AG04449 (cell line): ENCODE data around the gene BLCAP.

Experiments used
- CTCF ChIA-PET: fragments of 350-600 bp; formaldehyde crosslinking; extraction: SDS; loops from one replicate; lab custom pipeline; 2021; ENCODE audit warnings: antibody characterized with exemption; lab: Yijun Ruan, JAX
- POLR2A ChIA-PET: fragments of 400-600, 350-600 bp; formaldehyde crosslinking; extraction: SDS; loops from one replicate; lab custom pipeline; 2020; ENCODE audit warnings: antibody characterized with exemption, inconsistent platforms; lab: Yijun Ruan, JAX
- DNase-seq: peaks from one replicate; pipeline ENCODE4 v3.0.0-alpha.2; 2010; ENCODE audit warnings: low read depth, low spot score
- H3K4me3 ChIP-seq: 2 replicates; pipeline ENCODE4 v1.5.1; 2011; ENCODE audit warnings: low read depth, mild to moderate bottlenecking, control low read depth, low read length
- TF ChIP-seq, protein P1 (sequence below): IDR thresholded peaks from one replicate; pipeline ENCODE4 v1.5.1; 2011; ENCODE audit warnings: mild to moderate bottlenecking, moderate library complexity, low read length, control low read depth, inconsistent platforms; ENCODE audit not compliant: insufficient read depth; ENCODE audit errors: missing control alignments

BLCAP gene

DNA sequence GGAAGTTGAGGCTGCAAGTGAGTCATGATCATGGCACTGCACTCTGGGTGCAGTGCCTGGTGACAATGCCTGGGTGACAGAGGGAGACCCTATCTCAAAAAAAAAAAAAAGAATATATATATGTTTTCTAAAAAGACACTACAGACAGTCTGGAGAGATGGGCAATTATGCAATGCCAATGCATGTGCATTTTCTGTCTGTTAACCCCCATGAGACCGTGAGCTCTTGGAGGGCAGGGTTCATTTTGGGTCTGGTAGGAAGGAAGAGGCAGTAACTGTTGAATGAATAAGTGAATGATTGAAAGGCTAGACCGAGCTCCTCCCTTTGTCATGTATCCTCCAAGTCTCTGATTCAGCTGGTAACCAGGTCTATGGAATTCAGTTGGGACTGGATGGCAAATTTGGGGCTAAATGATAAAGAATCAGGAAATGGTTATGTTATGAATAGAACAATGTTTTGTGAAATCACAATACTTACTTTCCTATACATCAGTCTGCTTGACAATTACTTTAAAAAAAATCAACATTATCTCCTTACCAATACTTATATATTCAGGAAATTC lies 5.6 kb upstream of the BLCAP start:
- DNase-seq = no peak
- no peak overlapping the region for H3K4me3 ChIP-seq
- ChIA-PET POLR2A (no interaction called here), CTCF (interaction anchor here (0.6 to 12.9 kb wide), 22 partner anchors 8 to 584 kb away, joined by 3 to 283 read pairs (median 4); partner anchors contain the start of gene GHRH)
- TF ChIP-seq, protein P1, sequence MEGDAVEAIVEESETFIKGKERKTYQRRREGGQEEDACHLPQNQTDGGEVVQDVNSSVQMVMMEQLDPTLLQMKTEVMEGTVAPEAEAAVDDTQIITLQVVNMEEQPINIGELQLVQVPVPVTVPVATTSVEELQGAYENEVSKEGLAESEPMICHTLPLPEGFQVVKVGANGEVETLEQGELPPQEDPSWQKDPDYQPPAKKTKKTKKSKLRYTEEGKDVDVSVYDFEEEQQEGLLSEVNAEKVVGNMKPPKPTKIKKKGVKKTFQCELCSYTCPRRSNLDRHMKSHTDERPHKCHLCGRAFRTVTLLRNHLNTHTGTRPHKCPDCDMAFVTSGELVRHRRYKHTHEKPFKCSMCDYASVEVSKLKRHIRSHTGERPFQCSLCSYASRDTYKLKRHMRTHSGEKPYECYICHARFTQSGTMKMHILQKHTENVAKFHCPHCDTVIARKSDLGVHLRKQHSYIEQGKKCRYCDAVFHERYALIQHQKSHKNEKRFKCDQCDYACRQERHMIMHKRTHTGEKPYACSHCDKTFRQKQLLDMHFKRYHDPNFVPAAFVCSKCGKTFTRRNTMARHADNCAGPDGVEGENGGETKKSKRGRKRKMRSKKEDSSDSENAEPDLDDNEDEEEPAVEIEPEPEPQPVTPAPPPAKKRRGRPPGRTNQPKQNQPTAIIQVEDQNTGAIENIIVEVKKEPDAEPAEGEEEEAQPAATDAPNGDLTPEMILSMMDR = no peak

DNA sequence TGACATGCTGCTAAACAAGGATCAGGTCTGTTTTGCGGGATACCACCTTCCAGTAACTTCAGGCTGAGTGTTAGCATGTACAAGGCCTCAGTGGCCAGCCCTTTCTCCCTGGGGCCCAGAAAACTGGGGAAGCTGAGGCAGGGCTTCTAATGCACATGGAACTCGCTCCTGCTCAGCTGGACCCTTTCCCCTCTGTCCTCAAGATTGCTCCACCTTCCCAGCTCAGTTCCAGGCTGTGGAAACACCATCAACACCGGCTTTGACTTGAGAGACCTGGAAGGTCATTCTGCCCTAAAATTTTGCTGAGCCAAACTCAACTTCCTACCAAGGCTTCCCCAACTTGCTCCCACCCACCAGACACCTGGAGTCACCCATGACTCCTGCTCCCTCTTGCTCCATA lies 4.2 kb upstream of the BLCAP start:
- CTCF ChIA-PET = interaction anchor here (0.9 to 12.9 kb wide), 4 partner anchors 208 to 335 kb away, joined by 3 to 283 read pairs (median 119); no protein-coding TSS in a partner anchor
- no peak for DNase-seq
- POLR2A ChIA-PET = interaction anchor here (0.9 kb wide), 1 partner anchor 26 kb away, joined by 3 read pairs; no protein-coding TSS in a partner anchor
- no peak overlapping the region for H3K4me3 ChIP-seq
- TF ChIP-seq, protein P1 = no peak

DNA sequence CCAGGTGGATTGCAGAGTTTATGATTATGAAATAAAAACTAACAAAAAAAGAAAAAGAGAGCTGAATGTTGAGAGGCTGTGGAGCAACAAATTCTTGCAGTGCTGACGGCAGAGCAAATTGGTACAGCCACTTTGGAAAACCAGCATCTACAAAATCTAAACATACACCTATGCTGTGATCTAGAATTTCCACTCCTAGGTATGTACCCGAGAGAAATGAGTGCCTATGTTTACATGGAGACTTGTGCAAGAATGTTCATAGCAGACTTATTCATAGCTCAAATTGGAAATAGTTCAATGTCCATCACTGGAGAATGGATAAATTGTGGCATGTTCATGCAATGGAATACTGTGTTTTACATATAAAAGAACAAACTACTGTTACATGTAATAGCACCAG lies 3.0 kb upstream of the BLCAP start:
- no peak for DNase-seq

DNA sequence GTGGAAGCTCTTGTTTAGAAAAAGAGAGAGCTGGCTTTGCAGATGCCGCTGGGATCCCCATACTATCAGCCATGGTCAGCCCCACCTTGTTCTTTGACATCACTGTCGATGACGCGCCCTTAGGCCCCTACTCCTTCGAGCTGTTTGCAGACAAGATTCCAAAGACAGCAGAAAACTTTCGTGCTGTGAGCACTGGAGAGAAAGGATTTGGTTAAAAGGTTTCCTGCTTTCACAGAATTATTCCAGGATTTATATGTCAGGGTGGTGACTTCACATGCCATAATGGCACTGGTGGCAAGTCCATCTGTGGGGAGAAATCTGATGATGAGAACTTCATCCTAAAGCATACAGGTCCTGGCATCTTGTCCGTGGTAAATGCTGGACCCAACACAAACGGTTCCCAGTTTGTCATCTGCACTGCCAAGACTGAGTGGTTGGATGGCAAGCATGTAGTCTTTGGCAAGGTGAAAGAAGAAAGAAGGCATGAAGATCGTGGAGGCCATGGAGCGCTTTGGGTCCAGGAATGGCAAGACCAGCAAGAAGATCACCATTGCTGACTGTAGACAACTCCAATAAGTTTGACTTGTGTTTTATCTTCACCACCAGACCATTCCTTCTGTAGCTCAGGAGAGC lies 2.4 kb upstream of the BLCAP start:
- POLR2A ChIA-PET = no interaction called here
- H3K4me3 ChIP-seq = no peak overlapping the region
- CTCF ChIA-PET = interaction anchor here (1.0 to 12.9 kb wide), 9 partner anchors 8 to 334 kb away, joined by 3 to 283 read pairs (median 5); no protein-coding TSS in a partner anchor
- no peak for DNase-seq
- TF ChIP-seq, protein P1 = no peak

More for the DNA sequence above, 3.0 kb upstream of the BLCAP start:
- TF ChIP-seq, protein P1 = no peak
- ChIA-PET POLR2A (no interaction called here), CTCF (interaction anchor here (1.1 to 12.9 kb wide), 9 partner anchors 13 to 334 kb away, joined by 3 to 283 read pairs (median 4); no protein-coding TSS in a partner anchor)
- no peak overlapping the region for H3K4me3 ChIP-seq

- POLR2A ChIA-PET = no interaction called here
- TF ChIP-seq, protein P1 = no peak
- no peak for DNase-seq
- CTCF ChIA-PET = interaction anchor here (1.0 to 12.9 kb wide), 7 partner anchors 9 to 333 kb away, joined by 4 to 283 read pairs (median 5); no protein-coding TSS in a partner anchor
- no peak overlapping the region for H3K4me3 ChIP-seq
Observed at GRCh38 chr20:37529214-37529967, 1.7 kb upstream of the BLCAP start.
